MCF 10A (cell line): ENCODE measurements around the gene CRTC1. TPM values are rescaled to one million over a fixed set of nuclear protein-coding genes. Genes with fewer than 3 reads are reported as not detected.

ENCODE experiments used
- BruUV-seq: library from RNA; stranded (reverse); fragments of 400-500 nt; replicated peaks from 2 replicates; lab custom pipeline; 2021; lab: Mats Ljungman, UMichigan
- CTCF ChIA-PET: fragments of 300-600 bp; sonication (Branson Sonifier 250); formaldehyde crosslinking; extraction: SDS; loops from one replicate; lab custom pipeline; 2021; ENCODE audit warnings: antibody characterized with exemption, inconsistent platforms; lab: Yijun Ruan, JAX
- POLR2A ChIA-PET: fragments of 300-600, 350-650 bp; sonication (Branson Sonifier 250); formaldehyde crosslinking; extraction: SDS; loops from one replicate; lab custom pipeline; 2020; ENCODE audit warnings: antibody characterized with exemption, inconsistent platforms; lab: Yijun Ruan, JAX
- DNase-seq: peaks from one replicate; pipeline ENCODE4 v3.0.0-alpha.2; 2018; ENCODE audit not compliant: unreplicated experiment
- H3K27ac Mint-ChIP-seq: one replicate; pipeline ENCODE4 v1.8.0; 2022; ENCODE audit warnings: mild to moderate bottlenecking, low read depth, mixed read lengths; ENCODE audit not compliant: unreplicated experiment
- H3K27me3 Mint-ChIP-seq: one replicate; pipeline ENCODE4 v1.8.0; 2022; ENCODE audit warnings: mixed read lengths; ENCODE audit not compliant: insufficient read depth, unreplicated experiment
- H3K36me3 Mint-ChIP-seq: one replicate; pipeline ENCODE4 v1.8.0; 2022; ENCODE audit warnings: mild to moderate bottlenecking, moderate library complexity, mixed read lengths; ENCODE audit not compliant: insufficient read depth, unreplicated experiment
- H3K4me1 Mint-ChIP-seq: one replicate; pipeline ENCODE4 v1.8.0; 2022; ENCODE audit warnings: mixed read lengths; ENCODE audit not compliant: insufficient read depth, unreplicated experiment
- H3K4me3 Mint-ChIP-seq: one replicate; pipeline ENCODE4 v1.8.0; 2022; ENCODE audit warnings: mild to moderate bottlenecking, moderate library complexity, mixed read lengths; ENCODE audit not compliant: unreplicated experiment
- H3K9me3 Mint-ChIP-seq: one replicate; pipeline ENCODE4 v1.8.0; 2022; ENCODE audit warnings: mixed read lengths; ENCODE audit not compliant: unreplicated experiment
- CTCF ChIP-seq: fragments of 200-600 bp; IDR thresholded peaks from one replicate; pipeline ENCODE4 v1.8.0; 2022; ENCODE audit warnings: antibody characterized with exemption, mild to moderate bottlenecking; ENCODE audit not compliant: unreplicated experiment
- intact Hi-C: fragments of 100-400 bp; cut with micrococcal nuclease; formaldehyde crosslinking; loops from 2 replicates; pipeline ENCODE4 v1.14.1; 2022
- total RNA-seq: library from RNA; stranded (reverse); gene quantifications from 2 replicates; pipeline ENCODE4 v1.2.3, GENCODE V29; 2022

Gene CRTC1
- total RNA-seq, 1 experiment from 2014 or later, result 11.1 TPM

- ChIA-PET CTCF (interaction anchor here (0.7 kb wide), 1 partner anchor 223 kb away, joined by 3 read pairs; no protein-coding TSS in a partner anchor), POLR2A (no interaction called here)
- no TSS peak for BruUV-seq
- Mint-ChIP-seq H3K36me3 (peaks cover 23% of the 10 kb centered on the region), H3K27ac (no peak overlapping the region), H3K4me1 (no peaks in the 10 kb centered on the region), H3K27me3 (no peaks in the 10 kb centered on the region), H3K9me3 (no peaks in the 10 kb centered on the region), H3K4me3 (no peak overlapping the region)
- no peak for TF ChIP-seq CTCF
- no peak for DNase-seq
- intact Hi-C loops, result no loop called here
These were observed 14.0 kb upstream of the CRTC1 start for GRCh38 chr19:18669524-18669817.

GRCh38 chr19:18669883-18670282 is 13.6 kb upstream of the CRTC1 start:
- BruUV-seq, result no TSS peak
- Mint-ChIP-seq H3K27ac (no peak overlapping the region), H3K27me3 (no peaks in the 10 kb centered on the region), H3K9me3 (no peaks in the 10 kb centered on the region), H3K4me3 (no peak overlapping the region), H3K36me3 (peaks cover 19% of the 10 kb centered on the region), H3K4me1 (no peaks in the 10 kb centered on the region)
- TF ChIP-seq CTCF, result no peak
- intact Hi-C loops, result loop anchor here (10.0 kb wide), 1 partner anchor 195 kb away; no protein-coding TSS in a partner anchor
- CTCF ChIA-PET, result interaction anchor here (0.7 kb wide), 1 partner anchor 174 kb away, joined by 3 read pairs; no protein-coding TSS in a partner anchor
- POLR2A ChIA-PET, result no interaction called here
- DNase-seq, result no peak

- TF ChIP-seq CTCF, result no peak
- H3K36me3 Mint-ChIP-seq, result peaks cover 18% of the 10 kb centered on the region
- no peak for DNase-seq
- ChIA-PET CTCF (interaction anchor here (0.7 kb wide), 1 partner anchor 174 kb away, joined by 3 read pairs; no protein-coding TSS in a partner anchor), POLR2A (no interaction called here)
- intact Hi-C loops, result loop anchor here (10.0 kb wide), 1 partner anchor 196 kb away; no protein-coding TSS in a partner anchor
- no peak overlapping the region for H3K27ac Mint-ChIP-seq
- no peak overlapping the region for H3K4me3 Mint-ChIP-seq
- H3K4me1 Mint-ChIP-seq, result no peaks in the 10 kb centered on the region
- no peaks in the 10 kb centered on the region for H3K9me3 Mint-ChIP-seq
- BruUV-seq, result no TSS peak
- H3K27me3 Mint-ChIP-seq, result no peaks in the 10 kb centered on the region
These were observed 13.2 kb upstream of the CRTC1 start for GRCh38 chr19:18670312-18670711.

DNA sequence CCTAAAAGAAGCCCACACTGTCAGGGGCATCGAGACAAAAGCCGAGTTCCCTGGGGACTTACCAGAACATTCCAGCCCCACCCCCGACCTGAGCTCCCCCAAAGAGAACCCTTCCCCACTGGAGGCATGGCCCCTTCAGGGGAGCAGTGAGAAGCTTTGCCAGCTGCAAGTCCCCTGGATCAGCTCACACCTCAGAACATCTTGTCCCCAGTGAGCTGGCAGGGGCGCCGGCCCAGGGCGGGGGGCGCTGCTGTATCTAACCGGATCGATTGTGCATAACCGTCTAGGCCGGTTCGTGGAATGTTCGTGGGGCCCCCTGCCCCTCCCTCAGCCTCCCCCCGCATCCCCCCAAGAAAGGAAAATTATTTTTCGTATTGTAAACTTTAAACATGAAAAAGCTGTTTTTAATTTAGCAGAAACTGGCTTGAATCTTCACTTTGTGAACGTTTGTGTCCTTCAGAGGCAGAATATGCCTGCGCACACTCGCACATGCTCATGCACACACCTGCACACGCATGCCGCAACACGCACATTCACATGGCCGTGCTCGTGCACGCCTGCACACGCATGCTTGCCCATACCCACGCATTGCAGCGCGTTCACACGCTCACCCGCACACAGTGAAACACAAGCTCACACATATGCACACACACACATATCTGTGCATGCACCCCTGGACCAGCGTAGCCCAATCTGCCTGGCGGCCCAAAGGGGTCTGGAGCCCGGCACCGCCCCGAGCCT is 12.0 kb upstream of the CRTC1 start:
- no peaks in the 10 kb centered on the region for H3K4me1 Mint-ChIP-seq
- no peak for DNase-seq
- CTCF ChIA-PET, result interaction anchor here (2.5 kb wide), 1 partner anchor 82 kb away, joined by 9 read pairs; the partner anchor contains the start of gene REX1BD
- no peaks in the 10 kb centered on the region for H3K9me3 Mint-ChIP-seq
- POLR2A ChIA-PET, result interaction anchor here (0.5 kb wide), 1 partner anchor 296 kb away, joined by 3 read pairs; no protein-coding TSS in a partner anchor
- no peaks in the 10 kb centered on the region for H3K27me3 Mint-ChIP-seq
- BruUV-seq, result no TSS peak
- H3K36me3 Mint-ChIP-seq, result peaks cover 18% of the 10 kb centered on the region
- H3K27ac Mint-ChIP-seq, result no peak overlapping the region
- intact Hi-C loops, result loop anchor here (10.0 kb wide), 1 partner anchor 197 kb away; no protein-coding TSS in a partner anchor
- H3K4me3 Mint-ChIP-seq, result no peak overlapping the region
- no peak for TF ChIP-seq CTCF
